Measurements from ENCODE around the gene ATP2A2. TPM values are rescaled to one million over a fixed set of nuclear protein-coding genes. Genes with fewer than 3 reads are reported as not detected.

ATP2A2 gene
- total RNA-seq, 1 experiment from 2014 or later, result 239 TPM

GRCh38 chr12:110311903-110312302, 30.9 kb downstream of the ATP2A2 start:
- Histone ChIP-seq H2AFZ (ENCODE audit: low read depth, low read length, poor library complexity, severe bottlenecking) (no peak overlapping the region), H3K4me1 (ENCODE audit: control insufficient read depth in 1 of 2, insufficient read depth in 2 of 2, low read length in 2 of 2) (peaks cover 0 to 15% of the 10 kb centered on the region in 2 experiments; a peak in 2 of 4 replicates), H3K9me3 (ENCODE audit: control insufficient read depth in 1 of 2, insufficient read depth in 1 of 2, low read depth in 1 of 2, low read length in 2 of 2) (no peaks in the 10 kb centered on the region), H3K4me2 (ENCODE audit: low read length) (no peak overlapping the region), H3K27ac (ENCODE audit: low read depth, low read length) (no peak overlapping the region), H4K20me1 (ENCODE audit: insufficient read depth) (peaks cover 41% of the 10 kb centered on the region; the same call in 1 of the 2 replicates), H3K27me3 (ENCODE audit: insufficient read depth, low read length) (no peaks in the 10 kb centered on the region), H3K4me3 (replicated peaks in 1 of 2; ENCODE audit: low read depth in 1 of 2, low read length in 2 of 2) (no peak overlapping the region), H3K9ac (ENCODE audit: low read length) (no peak overlapping the region), H3K9me2 (ENCODE audit: insufficient read depth) (no peaks in the 10 kb centered on the region), H3K79me2 (ENCODE audit: insufficient read depth, low read length) (peaks cover 100% of the 10 kb centered on the region), H3K36me3 (ENCODE audit: control insufficient read depth in 1 of 2, insufficient read depth in 2 of 2, low read length in 2 of 2) (peaks cover 7 to 28% of the 10 kb centered on the region in 2 experiments; a peak in 3 of 4 replicates)
- DNase-seq (ENCODE audit: low read depth, low spot score) (no peak), ATAC-seq (no peak)
- ChIA-PET CTCF (no interaction called here), RAD21 (ENCODE audit: low non-redundant PET in 1 of 2, low total read pairs in 2 of 2, uncharacterized antibody in 2 of 2, unreplicated experiment in 2 of 2) (no interaction called here), POLR2A (interaction anchor here (0.6 kb wide), 2 partner anchors 27 to 250 kb away, joined by 3 read pairs; no protein-coding TSS in a partner anchor)
- no peak for TF ChIP-seq TCF7L2 (IDR thresholded peaks at IDR 0.05; ENCODE audit: borderline replicate concordance, extremely low read depth, insufficient read depth, insufficient read length)
- TF ChIP-seq SP1 (IDR thresholded peaks at IDR 0.05; ENCODE audit: low read depth), result no peak
- no peak for TF ChIP-seq MAX (IDR thresholded peaks at IDR 0.05)
- TF ChIP-seq POLR2AphosphoS5 (IDR thresholded peaks at IDR 0.05; ENCODE audit: low read depth, low read length), result no peak
- TF ChIP-seq CTCF (IDR thresholded peaks at IDR 0.05 in 2 of 3, conservative IDR thresholded peaks at IDR 0.05 in 1 of 3; ENCODE audit: borderline replicate concordance in 1 of 3, insufficient read depth in 1 of 3, low read depth in 2 of 3, low read length in 2 of 3), result no peak
- TF ChIP-seq CBX3 (IDR thresholded peaks at IDR 0.05; ENCODE audit: low read depth), result no peak
- no peak for TF ChIP-seq REST (IDR thresholded peaks at IDR 0.05; ENCODE audit: low read depth)
- TF ChIP-seq RAD21 (IDR thresholded peaks at IDR 0.05; ENCODE audit: low read depth), result no peak
- no peak for TF ChIP-seq SRF (IDR thresholded peaks at IDR 0.05; ENCODE audit: low read depth)
- TF ChIP-seq JUND (IDR thresholded peaks at IDR 0.05), result no peak
- no peak for TF ChIP-seq ZNF274 (IDR thresholded peaks at IDR 0.05; ENCODE audit: low read depth, low read length)
- TF ChIP-seq POLR2A (IDR thresholded peaks at IDR 0.05; ENCODE audit: borderline replicate concordance, extremely low read depth, insufficient read depth, insufficient read length), result no peak
- no peak for TF ChIP-seq ELF1 (IDR thresholded peaks at IDR 0.05; ENCODE audit: borderline replicate concordance, low read depth)
- TF ChIP-seq ZFX (IDR thresholded peaks at IDR 0.05), result no peak
- TF ChIP-seq EGR1 (IDR thresholded peaks at IDR 0.05; ENCODE audit: low read depth), result no peak
- TF ChIP-seq SIN3A (IDR thresholded peaks at IDR 0.05; ENCODE audit: low read depth), result no peak
- TF ChIP-seq EZH2 (IDR thresholded peaks at IDR 0.05), result no peak
- no peak for TF ChIP-seq CEBPB (IDR thresholded peaks at IDR 0.05; ENCODE audit: low read depth)
- intact Hi-C loops (cut with micrococcal nuclease), result no loop called here
- no TSS peak for BruUV-seq (replicated peaks)
